Rectal smooth muscle tissue (tissue), 1 donor: ENCODE measurements around the gene SYT7.
"Not testable (repeated sequence)": the region's sequence is repeated elsewhere in the genome, so short reads cannot be mapped to it uniquely, and the experiment has no call there.

Experiments
- H3K27ac ChIP-seq: one replicate; pipeline ENCODE4 v1.7.0; 2013; ENCODE audit warnings: low read depth, low read length, inconsistent platforms
- H3K27me3 ChIP-seq: one replicate; pipeline ENCODE4 v1.7.0; 2013; ENCODE audit warnings: low read length; ENCODE audit not compliant: control insufficient read depth, insufficient read depth
- H3K36me3 ChIP-seq: one replicate; pipeline ENCODE4 v1.7.0; 2013; ENCODE audit warnings: low read length; ENCODE audit not compliant: control insufficient read depth, insufficient read depth
- H3K4me1 ChIP-seq: one replicate; pipeline ENCODE4 v1.7.0; 2013; ENCODE audit warnings: low read length; ENCODE audit not compliant: control insufficient read depth, insufficient read depth
- H3K4me3 ChIP-seq: one replicate; pipeline ENCODE4 v1.7.0; 2013; ENCODE audit warnings: low read length
- H3K9ac ChIP-seq: one replicate; pipeline ENCODE4 v1.7.0; 2013; ENCODE audit warnings: low read length

The SYT7 gene

DNA sequence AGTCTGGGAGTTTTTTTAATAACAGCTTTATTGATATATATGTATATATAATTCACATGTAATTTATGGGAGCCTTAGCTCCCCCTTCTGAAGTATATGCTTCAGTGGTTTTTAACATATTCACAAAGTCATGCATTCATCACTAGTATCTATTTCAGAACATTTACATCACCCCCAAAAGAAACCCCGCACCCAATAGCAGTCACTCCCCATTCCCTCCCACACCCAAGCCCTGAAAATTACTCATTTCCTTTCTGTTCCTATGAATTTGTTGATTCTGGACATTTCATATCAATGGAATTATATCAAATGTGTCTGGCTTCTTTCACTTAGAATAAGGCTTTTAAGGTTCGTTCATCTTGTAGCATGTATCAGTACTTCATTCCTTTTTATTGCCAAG, 35.6 kb upstream of the SYT7 start:
- H3K27me3 ChIP-seq: no peaks in the 10 kb centered on the region
- no peaks in the 10 kb centered on the region for H3K4me1 ChIP-seq
- H3K27ac ChIP-seq: no peak overlapping the region
- H3K9ac ChIP-seq: no peak overlapping the region
- no peaks in the 10 kb centered on the region for H3K36me3 ChIP-seq
- no peak overlapping the region for H3K4me3 ChIP-seq

DNA sequence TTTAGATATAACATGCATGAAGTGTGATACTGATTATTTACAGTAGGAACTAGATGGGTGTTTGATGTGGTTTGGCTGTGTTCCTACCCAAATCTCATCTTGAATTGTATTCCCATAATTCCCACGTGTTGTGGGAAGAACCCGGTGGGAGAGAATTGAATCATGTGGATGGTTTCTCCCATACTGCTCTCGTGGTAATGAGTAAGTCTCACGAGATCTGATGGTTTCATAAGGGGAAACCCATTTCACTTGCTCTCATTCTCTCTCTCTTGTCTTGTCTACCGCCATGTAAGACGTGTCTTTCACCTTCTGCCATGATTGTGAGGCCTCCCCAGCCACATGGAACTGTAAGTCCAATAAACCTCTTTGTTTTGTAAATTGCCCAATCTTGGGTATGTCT, 33.9 kb upstream of the SYT7 start:
- H3K27me3 ChIP-seq, H3K27ac ChIP-seq, H3K4me1 ChIP-seq, H3K4me3 ChIP-seq, H3K9ac ChIP-seq, H3K36me3 ChIP-seq: not testable (repeated sequence)

GRCh38 chr11:61613870-61614269, 33.0 kb upstream of the SYT7 start:
- Histone ChIP-seq H3K4me3 (no peak overlapping the region), H3K9ac (no peak overlapping the region), H3K27ac (no peak overlapping the region), H3K4me1 (no peaks in the 10 kb centered on the region), H3K36me3 (no peaks in the 10 kb centered on the region), H3K27me3 (peaks cover 2% of the 10 kb centered on the region)

DNA sequence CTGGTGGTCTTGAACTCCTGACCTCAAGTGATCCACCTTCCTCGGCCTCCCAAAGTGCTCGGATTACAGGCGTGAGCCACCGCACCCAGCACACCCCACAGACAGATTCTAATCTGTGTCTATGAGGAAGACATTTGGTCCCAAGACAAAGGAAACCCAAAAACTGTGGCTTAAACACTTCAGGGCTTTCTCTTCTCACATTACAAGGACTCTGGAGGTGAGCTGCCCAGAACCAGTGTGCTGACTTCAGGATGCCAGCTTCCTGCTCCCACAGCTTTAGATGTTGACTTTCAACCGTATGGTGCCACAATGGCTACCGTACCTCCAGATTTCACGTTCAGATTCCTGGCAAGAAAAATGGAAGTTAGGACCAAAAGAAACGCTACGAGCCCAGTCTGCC, 32.2 kb upstream of the SYT7 start:
- Histone ChIP-seq H3K36me3 (no peaks in the 10 kb centered on the region), H3K27ac (no peak overlapping the region)

DNA sequence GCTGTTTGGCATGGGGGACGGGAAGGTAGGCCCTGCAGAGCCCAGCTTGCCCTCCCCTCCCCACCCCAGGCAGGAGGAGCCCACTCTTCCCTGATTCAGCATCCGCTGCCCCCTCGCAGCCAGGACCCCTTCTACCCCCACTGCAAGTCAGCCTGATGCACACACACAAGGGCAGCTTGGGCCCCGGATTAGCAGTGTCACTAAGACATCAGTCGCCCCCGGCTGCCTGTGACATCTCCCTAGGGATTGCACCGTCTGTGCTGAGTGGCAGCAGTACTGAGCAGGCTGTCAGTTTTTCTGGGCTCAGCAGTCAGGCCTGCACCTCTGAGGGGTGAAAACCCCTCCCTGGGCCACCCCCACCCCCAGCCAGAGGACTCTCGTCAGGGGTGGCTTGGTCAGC, 30.4 kb upstream of the SYT7 start:
- peaks cover 2% of the 10 kb centered on the region for H3K27me3 ChIP-seq
- no peaks in the 10 kb centered on the region for H3K4me1 ChIP-seq
- no peak overlapping the region for H3K27ac ChIP-seq
- no peak overlapping the region for H3K4me3 ChIP-seq
- H3K9ac ChIP-seq: no peak overlapping the region
- H3K36me3 ChIP-seq: no peaks in the 10 kb centered on the region

More for the DNA sequence above, 32.2 kb upstream of the SYT7 start:
- no peaks in the 10 kb centered on the region for H3K4me1 ChIP-seq
- H3K9ac ChIP-seq: no peak overlapping the region
- peaks cover 2% of the 10 kb centered on the region for H3K27me3 ChIP-seq
- H3K4me3 ChIP-seq: no peak overlapping the region

DNA sequence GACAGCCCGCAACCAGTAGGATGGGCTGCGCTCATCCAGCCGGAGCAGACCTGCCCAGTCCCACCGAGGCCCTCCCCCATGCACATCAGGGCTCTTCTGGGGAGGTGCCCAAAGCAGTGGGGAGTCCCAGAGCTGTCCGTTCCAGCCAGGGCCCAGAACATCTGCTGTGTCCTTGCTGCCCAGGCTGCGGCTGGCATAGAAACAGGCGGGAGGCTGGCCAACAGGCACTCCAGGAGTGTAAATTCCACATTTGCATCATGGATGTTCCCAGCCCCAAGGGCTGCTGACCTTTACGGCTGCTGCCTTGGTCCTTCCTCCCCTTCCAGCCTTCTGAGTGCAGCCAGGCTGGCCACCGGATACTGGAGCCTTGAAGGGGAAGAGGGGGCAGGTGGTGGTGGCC, 30.0 kb upstream of the SYT7 start:
- no peak overlapping the region for H3K27ac ChIP-seq
- H3K9ac ChIP-seq: no peak overlapping the region
- no peak overlapping the region for H3K4me3 ChIP-seq
- H3K4me1 ChIP-seq: no peaks in the 10 kb centered on the region
- peaks cover 2% of the 10 kb centered on the region for H3K27me3 ChIP-seq
- H3K36me3 ChIP-seq: no peaks in the 10 kb centered on the region

GRCh38 chr11:61609980-61610366, 29.1 kb upstream of the SYT7 start:
- Histone ChIP-seq H3K27ac (no peak overlapping the region), H3K27me3 (peaks cover 2% of the 10 kb centered on the region)

GRCh38 chr11:61609000-61609979, 28.4 kb upstream of the SYT7 start:
- Histone ChIP-seq H3K9ac (no peak overlapping the region), H3K4me3 (no peak overlapping the region), H3K4me1 (no peaks in the 10 kb centered on the region), H3K36me3 (no peaks in the 10 kb centered on the region), H3K27ac (no peak overlapping the region), H3K27me3 (peaks cover 2% of the 10 kb centered on the region)

More at GRCh38 chr11:61609980-61610366, 29.1 kb upstream of the SYT7 start:
- H3K4me1 ChIP-seq: no peaks in the 10 kb centered on the region
- H3K36me3 ChIP-seq: no peaks in the 10 kb centered on the region
- no peak overlapping the region for H3K9ac ChIP-seq
- no peak overlapping the region for H3K4me3 ChIP-seq

DNA sequence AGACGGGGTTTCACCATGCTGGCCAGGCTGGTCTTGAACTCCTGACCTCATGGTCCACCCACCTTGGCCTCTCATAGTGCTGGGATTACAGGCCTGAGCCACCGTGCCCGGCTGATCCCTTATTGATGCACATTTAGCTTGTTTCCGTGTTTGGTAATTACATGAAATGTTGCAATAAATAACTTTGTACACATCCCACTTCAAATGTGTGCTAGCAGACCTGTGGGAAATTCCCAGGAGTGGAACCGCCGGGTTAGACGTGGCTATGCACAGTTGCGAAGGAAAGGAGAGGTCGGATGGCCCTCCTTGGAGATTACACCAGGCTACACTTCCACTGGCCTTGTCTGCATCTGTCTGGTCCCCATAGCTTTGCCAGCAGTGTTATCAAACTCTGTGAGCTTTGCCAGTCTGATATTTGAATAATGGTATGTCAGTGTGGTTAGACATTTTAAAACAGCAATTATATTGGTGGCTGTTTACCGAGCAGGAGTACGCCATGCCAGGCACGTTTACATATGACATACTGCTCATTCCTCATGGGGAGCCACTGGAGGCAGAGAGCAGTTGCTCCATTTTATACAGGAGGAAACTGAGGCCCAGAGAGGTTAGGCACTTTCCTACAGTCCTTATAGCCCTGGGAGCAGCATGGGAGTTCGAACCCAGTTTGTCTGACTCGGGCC, 27.2 kb upstream of the SYT7 start:
- H3K27ac ChIP-seq: no peak overlapping the region
- peaks cover 2% of the 10 kb centered on the region for H3K27me3 ChIP-seq
- no peak overlapping the region for H3K9ac ChIP-seq
- H3K4me1 ChIP-seq: no peaks in the 10 kb centered on the region
- no peaks in the 10 kb centered on the region for H3K36me3 ChIP-seq
- H3K4me3 ChIP-seq: no peak overlapping the region

- Histone ChIP-seq H3K27ac (no peak overlapping the region), H3K9ac (no peak overlapping the region), H3K4me3 (no peak overlapping the region), H3K27me3 (peaks cover 2% of the 10 kb centered on the region), H3K4me1 (no peaks in the 10 kb centered on the region), H3K36me3 (no peaks in the 10 kb centered on the region)
Observed at GRCh38 chr11:61607426-61607825, 26.6 kb upstream of the SYT7 start.

DNA sequence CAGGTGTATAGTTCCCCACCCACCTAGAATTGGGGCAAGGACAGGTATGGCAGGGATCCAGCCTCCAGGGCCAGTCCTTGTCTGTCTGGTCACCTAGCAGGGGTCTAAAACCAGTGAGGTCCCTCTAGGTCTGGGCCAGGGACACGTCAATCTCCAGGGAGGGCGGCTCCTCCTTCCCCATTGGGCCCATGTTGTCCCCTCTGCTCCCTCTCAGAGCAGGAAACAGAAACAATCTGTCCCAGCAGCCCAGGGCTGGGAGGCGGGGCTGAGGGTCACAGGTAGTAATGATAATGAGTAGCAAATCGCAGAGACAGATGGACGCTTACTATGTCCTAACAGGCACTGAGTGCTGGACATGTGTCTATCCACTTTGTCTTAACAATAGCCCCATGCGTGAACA, 22.8 kb upstream of the SYT7 start:
- H3K36me3 ChIP-seq: no peaks in the 10 kb centered on the region
- H3K9ac ChIP-seq: no peak overlapping the region
- H3K27me3 ChIP-seq: no peaks in the 10 kb centered on the region
- H3K4me3 ChIP-seq: no peak overlapping the region
- no peak overlapping the region for H3K27ac ChIP-seq
- no peaks in the 10 kb centered on the region for H3K4me1 ChIP-seq

DNA sequence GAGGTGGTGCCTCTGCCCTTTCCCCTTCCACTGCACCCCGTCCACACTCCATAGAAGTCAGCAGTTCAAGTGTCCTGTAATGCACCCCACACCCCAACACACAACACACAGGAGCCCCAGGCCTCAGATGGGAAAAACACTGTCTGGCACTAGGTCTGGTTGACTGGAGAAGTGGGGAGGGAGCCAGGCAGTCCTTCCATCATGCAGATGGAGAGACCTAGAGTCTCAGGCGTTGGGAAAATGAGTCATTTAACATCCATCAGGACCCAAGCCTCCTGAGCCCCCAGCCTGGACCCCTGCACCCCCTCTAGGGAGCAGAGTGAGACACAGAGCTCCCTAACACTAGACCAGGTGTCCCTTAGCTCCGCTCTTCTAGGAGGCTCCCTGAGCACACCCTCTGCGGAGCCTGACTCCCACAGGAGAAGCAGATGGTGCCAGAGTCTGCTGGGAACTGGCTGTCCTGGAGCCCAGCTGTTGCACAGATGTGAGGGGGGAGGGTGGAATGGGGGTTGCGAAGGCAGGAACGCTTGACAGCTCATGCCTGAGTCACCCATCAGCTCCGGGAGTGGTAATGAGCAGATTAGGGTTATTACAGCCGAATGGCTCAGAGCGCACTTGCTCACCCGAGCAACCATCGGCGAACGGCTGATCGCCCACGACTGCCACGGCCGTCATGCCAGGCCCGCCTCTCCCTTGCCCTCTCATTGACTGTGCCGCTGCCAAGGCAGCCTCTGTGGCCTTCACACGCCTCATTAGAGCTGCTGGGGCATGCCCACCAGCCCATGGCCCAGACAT, 22.1 kb upstream of the SYT7 start:
- Histone ChIP-seq H3K27ac (no peak overlapping the region), H3K36me3 (no peaks in the 10 kb centered on the region), H3K4me3 (no peak overlapping the region), H3K4me1 (no peaks in the 10 kb centered on the region), H3K9ac (no peak overlapping the region), H3K27me3 (no peaks in the 10 kb centered on the region)
